Suppressor macrophage treated with lipopolysaccharide for 4 hours (primary cell): ENCODE data around the gene TOMM6.

Experiments
- DNase-seq: peaks from one replicate; pipeline ENCODE4 v3.0.0-alpha.2; 2020

Gene TOMM6

DNA sequence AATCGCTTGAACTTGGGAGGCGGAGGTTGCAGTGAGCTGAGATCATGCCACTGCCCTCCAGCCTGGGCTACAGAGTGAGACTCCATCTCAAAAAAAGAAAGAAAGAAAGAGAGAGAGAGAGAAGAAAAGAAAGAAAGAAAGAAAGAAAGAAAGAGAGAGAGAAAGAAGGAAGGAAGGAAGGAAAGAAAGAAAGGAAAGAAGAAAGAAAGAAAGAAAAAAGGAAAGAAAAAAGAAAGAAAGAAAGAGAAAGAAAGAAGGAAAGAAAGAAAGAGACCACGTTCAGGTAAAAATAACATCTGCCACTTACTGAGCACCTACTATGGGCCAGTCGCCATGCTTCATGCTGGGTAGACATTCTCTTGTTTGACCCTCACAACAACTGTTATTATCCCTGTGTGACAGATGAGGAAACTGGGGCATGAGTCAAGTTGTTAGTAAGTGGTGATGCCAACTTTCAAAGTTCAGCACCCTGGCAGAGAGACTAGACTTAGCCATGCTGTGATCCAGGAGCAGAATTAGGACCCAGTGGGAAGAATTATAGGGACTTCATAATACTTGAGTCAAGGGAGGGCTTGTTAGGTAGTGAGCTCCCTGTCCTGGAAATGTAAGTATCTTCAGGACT is 21.3 kb upstream of the TOMM6 start:
- peak; percentile 21 for DNase-seq

DNA sequence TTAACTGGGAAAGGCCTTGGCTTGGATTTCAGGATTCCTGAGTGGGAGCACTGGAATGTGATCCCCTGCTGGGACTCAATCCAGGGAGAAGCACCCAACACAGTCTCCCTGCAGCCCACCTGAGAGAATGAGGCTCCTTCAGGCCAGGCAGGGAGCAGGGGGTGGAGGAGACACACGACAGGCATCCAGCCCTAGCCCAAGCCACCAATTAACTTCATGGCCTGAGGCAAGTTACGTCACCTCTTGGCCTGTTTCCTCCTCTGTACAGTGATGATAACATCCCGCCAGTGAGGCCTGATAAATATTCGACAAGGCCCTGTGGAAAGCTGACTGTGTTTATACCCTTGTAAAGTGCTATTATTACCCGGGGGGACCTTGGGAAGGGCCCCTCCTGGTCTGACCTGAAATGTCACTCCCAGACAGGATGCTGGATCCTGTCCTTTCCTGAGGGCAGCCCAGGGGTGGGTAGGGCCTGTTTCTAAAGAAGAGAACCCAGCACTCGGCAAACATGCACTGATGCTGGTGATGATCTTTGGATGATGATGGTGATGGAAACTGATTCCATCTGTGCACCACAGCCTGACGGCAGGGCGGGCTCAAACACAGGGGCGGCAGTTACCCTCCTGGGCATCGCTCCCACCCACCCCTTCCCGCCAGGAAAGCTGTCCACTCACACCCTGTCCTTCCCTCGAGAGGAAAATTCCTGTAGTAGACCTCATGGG is 20.2 kb upstream of the TOMM6 start:
- DNase-seq: peak; percentile 23

DNA sequence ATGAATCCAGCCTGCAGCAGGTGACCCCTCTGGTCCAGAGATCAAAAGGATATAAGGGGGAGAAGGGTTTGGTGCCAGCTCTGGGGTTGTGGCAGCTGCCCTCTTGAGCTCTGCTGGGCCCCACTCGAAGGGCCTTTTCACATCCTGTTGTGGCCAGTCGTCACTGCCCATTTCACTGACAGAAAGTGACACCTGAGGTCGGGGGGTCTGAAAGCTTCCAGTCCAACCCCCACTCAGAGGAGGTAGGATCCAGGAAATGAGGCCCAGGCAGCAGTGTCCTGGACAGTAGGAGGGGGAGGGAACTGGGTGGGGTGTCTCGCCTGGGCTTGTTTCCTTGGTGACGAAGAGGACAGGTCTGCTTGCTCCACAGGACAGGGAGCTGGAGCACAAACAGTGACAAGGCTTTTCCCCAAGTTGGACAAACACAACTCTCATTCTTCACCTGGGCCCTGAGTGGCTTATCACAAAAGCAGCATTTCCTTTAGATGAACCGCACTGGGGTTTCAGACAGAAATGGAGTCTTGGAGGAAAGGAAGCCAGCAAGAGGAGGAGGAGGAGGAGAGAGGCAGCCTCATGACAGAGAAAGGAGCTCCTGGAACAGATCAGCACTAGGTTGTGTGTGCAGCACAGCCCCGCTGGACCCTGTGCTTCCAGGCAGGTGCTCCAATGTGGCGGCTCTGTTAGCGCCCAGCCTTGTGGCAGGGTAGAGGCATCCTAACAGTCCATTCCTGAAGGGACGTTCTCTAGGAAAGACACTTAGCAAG is 18.8 kb upstream of the TOMM6 start:
- DNase-seq: no peak

DNA sequence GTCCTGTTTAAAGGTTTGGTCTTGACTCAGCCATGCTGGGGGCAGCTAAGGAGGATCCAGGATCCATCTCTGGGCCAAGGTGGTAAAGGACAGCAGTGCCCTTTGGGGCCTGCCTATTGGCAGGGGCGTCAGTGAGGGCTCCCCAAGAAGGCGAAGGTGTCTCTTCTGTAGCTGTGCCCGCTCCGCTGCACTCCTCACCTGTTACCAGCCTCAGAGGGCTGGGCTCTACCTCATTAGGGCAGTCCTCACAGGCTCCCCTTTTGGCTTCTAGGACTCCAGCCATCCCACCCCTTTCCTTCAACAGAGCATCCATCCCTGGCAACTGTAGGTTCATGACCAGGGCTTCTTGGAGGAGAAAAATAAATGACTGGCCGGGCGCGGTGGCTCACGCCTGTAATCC is 18.1 kb upstream of the TOMM6 start:
- no peak for DNase-seq

DNA sequence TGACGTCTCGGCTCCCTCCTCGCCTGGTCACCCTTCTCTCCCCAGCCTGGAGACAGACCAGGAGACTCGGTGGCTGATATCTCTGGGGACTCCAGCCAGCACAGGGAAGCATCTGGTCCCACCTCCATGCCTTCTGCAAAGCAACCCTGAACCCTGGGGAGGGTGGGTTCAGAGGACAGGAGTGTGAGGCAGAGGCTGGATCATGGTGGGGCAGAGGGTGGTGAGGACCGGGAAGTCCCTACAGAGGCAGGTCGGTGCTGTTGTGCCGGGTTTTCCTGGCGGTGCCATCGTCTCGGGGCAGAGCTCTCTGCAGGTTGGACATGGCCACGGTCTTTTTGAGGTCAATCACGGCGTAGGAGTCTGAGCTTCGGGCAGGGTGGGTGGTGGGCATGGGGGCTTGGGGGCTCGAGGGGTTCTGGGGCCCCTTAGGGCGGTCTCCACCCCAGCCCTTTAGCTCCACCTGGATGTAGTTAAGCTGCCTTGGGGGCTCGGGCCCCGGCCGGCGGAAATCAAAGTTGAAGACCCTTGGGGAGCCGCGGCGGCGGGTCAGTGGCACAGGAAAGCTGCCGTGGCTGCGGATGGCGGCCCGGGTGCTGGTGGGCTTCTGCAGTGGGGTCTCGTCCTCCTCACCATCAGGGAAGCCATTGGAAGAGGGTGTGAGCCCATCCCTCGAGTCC is 17.0 kb upstream of the TOMM6 start:
- DNase-seq: no peak

DNA sequence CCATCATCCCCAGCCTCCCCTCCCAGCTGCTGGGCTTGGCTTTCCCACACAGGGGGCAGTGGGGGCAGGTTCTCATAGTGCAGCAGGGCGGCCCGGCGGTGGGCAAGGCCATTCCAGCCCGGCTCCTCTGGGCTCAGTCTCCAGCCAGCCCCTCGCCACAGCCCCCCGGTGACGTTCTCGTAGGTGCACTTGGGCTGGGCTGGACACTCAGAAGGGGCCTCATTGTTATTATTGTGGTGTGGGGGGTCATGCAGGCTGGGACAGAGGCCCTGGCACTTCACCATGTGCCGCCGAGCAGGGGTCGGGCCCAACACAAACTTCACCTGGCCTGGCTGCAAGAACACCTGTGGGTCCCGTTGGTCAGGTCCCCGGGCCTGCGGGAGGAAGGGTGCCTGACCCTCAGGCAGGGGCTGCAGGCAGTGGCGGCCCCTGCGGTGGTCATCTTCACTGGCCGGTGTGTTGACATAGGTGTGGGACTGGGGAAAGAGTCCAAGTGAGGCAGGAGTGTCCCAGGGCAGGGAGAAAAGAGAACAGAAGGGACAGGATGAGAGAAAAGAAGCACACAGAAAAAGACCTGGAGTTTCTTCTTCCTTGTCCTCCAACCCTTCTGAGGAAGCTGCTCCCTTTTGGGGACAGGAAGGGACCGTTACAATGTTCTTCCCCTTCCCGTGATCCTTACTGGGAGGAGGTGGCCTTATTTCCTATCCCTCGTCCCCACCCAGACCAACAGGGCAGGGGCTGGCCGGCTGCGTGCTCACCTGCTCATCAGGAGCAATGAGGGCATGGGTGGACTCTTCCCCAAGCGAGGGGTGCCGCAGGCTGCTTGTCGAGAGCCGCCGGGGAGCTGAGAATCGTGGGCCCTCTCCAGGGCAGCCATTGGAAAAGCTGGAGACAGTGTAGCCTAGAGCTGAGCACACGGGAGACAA is 16.2 kb upstream of the TOMM6 start:
- DNase-seq: no peak

DNA sequence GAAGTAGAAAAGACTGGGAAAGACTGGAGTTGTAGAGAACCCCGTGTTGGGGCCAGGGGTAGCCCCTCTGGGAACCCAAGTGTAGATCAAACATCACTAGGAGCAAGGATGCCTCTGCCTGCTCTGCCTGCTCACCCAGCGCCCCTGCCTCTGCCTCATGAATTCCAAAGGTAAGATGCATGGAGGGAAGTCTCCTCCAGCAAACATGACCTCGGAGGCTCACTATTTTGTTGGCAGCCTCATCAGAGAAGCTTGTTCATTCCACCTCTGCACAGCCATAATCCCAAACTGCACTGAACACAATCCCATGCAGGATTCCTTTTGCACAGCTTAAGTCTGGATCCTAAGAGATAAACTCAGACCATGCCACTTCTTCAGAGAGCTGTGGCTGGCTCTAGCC is 12.7 kb upstream of the TOMM6 start:
- DNase-seq: no peak

DNA sequence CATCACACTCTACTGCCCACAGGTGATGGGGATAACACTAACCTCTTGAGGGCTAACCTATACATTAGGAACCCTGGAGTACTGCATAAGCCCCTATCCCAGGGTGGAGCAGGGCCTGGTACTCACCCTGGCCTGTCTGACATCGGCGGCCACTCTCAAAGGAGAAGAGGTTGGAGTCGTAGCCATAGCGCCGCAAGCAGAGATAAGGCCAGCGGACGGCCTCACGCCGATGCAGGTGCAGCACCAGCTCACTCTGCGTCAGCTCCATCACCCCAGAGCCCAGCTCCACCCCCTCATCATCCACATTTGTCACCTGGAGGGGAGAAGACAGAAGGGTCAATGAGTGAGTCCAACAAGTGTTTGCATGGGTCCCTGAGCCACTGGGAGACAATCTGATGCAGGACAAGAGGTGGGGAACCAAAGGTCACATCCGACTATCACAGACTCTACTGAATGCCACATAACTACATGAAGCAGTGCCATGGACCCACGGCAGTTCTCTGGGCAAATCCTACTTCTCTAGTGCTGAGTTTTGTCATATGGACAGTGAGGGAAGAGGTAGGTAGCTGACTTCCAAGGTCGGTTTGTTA is 12.1 kb upstream of the TOMM6 start:
- no peak for DNase-seq

DNA sequence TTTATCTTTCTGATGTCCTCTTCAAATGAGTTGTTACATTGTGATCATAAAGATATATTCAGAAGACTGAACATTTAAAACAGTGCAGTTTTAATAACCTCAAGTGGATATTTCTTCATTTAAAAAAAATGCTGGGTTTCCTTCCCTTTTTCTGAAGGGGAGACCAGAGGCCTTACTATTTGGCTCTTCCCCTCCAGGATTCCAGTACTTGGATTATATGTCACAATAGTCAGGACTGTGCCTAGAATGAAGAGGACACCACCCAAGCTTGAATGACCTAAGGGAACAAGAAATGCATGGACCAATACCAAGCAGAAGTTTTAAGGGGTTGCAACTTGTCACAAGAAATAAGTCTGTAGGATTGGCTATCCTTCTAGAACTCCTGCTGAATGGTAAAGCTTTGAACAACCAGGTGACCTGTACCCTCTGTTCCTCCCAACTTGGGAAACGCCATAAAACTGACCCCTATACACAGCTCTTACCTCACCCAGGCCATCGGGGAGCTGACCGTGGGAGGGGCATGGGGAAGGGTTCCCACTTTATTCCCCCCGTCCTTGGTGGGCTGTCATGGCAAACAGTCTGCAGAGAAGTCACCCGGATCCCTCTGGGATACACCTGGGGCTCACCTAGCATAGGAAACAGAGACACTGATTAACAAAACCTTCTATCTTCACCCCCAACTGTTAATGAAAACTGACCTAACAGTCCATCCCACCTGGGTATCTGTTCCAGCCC is 9.8 kb upstream of the TOMM6 start:
- peak; percentile 54 for DNase-seq

DNA sequence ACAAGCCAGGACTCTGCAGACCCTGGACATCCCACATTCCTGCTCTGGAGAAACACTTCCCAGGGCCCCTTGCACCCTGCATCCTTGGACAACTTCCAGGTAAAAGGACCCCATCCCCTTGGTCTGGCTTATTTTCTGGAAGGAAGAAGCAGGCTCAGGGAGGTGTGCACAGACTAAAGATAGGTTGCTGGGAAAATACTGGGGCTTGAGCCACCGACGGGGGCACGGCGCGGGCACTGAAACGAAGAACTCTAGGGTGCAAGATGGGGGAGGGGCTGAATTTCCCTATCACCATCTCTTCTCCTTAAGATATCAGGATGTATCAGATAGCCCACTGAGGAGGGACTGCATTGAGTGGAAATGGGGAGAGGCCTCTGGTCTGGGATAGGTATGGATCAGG is 8.6 kb upstream of the TOMM6 start:
- DNase-seq: no peak

DNA sequence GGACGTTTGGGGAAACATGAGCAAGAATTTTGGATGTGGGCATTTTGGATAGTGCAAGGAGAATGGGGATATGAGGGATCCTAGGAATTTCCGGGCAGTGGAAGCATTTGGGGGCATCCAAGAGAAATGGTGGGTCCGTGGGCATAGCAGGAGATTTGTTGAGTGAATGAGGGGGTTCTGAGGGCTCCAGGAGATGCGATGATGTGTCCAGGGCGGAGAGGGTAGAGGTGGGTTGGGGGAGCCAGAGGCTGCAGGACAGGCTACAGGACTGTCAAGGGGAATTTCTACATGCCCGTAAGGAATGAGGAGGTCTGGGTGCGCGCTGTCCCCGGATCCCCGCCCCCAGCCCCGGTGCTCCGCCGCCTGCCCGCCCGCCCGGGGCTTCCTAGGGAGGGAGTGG is 8.2 kb upstream of the TOMM6 start:
- no peak for DNase-seq

DNA sequence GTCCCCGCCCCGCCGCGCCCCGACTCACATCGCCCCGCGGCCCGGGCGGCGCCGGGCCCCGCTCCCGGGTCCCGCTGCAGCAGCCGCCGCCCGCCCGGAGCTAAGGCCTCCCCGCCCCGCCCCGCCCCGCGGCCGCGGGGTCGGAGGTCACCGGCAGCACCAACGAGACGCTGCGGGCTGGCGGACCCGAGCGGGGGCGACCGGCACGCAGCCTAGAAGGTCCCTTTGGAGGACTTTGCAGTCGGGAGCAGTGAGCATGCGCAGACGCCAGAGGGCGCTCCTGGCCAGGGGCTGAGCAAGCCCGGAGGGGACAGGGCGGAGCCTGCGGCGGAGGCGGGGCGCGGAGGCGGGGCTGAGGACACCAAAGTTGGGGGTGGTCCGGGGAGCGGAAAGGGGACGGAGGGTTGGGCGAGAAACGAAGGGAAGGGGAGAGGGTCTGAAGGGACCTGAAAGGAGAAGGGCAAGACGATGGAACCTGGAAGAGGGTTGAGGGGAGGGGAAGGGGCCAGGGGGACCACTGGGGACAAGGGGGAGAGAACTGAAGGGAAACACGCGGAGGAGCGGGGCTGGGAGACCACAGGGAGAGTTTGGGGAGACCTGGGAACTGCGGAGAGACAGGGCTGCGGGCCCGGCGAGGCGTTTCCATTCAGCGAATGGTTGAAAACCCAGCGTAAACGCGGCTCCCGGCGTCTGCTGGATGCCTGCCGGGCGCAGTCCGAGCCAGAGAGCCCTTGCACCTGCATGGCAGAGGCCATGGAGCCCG is 7.5 kb upstream of the TOMM6 start, which contains the start of gene FRS3:
FRS3 (minus strand) TSS at position 113 of the 763 bp plus-strand sequence. CDS start 2,913 bp downstream, outside the sequence.
- DNase-seq: peak; percentile 99

DNA sequence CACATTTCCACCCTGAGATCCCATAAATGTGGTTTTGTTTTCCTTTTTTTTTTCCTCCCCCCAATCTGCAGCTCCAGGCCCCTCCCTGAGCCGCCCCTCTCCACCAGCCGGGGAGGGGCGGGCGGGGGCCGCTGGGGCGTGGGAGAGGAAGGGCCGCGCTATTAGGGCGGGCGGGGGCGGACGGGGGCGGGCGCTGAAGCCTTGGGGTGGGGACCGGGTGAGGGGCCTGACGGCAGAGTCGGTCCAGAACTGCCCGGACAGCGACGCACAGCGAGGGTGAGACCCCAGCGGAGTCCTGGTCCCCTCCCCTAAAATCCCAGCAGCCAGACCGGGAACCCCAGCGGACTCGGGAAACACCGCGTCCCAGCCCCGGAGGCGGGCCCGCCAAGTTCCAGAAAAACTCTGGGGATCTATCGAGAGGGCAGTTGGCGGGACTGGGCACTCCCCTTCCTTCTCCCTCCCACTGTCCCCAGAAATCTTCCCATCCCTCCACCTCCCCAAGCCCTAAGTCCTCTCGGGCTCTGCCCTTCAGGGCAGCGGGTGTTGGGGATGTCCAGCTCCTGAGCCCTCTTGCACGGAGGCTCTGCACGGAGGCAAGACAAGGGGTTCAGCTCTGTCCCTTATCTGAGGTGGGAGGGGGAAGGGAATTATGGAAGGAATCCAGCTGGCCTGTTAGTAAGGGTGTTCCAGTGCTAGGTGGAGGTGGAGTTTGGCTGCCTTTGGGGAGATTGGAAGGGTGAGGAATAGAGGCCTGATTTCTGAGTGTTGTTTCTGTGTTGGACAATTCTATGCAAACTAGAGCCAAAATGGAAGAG is 6.7 kb upstream of the TOMM6 start, which contains the start of gene PRICKLE4:
PRICKLE4 (plus strand) TSS at position 232 of the 815 bp plus-strand sequence. CDS start 2,692 bp downstream, outside the sequence.
- DNase-seq: peak; percentile 15

DNA sequence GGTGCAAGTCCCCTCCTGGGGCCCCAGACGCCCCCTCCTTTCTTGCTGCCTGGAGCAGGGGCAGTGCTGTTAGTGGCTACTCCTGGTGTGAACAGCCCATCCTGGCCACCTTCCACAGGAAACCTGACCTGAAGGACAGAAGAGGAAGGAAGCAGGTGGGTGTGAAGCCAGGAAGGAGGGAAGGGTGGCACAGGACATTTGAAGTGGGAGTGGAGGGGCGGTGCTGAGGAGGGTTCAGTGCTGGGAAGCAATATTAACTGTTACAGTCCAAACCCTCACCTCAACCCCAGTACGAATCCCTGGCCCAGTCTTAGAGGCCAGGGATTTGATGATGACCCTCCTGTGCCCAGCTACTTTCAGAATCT is 6.1 kb upstream of the TOMM6 start:
- DNase-seq: no peak

DNA sequence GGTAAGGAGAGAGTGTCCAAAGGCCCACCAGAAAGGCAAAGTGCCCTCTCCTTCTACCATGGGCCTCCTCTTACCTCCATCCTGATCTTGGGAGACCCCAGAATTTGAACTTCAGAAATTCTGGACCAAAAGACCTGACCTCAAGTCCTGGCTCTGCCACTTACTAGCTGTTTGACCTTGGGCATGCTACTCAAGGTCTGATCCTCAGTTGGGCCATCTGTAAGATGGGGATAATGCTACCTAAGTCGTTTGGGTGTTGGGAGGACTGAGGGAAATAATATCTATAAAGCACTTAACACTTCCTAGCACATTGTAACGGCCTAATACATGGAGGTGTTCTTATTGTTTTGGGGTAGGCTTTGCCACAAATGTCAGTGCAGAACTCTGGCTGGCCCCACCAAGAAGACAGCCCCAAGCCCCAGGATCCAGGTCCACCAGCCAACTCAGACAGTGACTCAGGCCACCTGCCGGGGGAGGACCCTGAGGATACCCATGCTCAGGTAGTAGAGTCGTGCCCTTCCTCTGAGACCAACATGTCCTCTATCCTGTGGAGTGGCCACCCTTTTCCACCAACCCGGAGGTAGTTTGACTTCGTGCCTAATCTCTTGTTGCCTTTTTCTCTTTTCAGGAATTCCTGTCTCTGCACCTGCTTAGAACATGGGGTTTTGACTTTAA is 4.3 kb upstream of the TOMM6 start:
- no peak for DNase-seq

DNA sequence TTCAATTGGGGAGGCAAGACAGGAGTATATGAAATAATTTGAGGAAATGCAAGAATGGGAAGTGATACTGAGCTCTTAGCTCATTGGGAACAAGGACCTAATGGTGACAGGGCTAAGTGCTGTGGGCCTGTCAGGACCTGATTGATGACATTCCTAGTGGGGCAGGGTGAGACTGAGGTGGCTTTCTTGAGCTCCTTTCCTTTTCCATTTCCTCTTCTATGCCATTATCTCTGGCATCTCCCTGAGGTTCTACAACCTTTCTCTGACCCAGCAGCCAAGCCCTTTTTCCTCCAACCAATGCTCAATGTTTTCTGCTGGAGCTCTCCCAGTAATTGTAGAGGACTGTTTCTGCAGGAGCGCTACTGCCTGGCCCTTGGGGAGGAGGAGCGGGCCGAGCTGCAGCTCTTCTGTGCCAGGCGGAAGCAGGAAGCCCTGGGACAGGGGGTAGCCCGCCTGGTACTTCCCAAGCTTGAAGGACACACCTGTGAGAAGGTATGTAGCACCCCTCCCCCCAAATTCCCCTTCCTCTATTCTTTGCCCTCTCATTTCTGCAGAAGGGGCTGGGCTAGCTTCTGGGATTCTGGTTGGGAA is 2.8 kb upstream of the TOMM6 start:
- DNase-seq: peak; percentile 80

DNA sequence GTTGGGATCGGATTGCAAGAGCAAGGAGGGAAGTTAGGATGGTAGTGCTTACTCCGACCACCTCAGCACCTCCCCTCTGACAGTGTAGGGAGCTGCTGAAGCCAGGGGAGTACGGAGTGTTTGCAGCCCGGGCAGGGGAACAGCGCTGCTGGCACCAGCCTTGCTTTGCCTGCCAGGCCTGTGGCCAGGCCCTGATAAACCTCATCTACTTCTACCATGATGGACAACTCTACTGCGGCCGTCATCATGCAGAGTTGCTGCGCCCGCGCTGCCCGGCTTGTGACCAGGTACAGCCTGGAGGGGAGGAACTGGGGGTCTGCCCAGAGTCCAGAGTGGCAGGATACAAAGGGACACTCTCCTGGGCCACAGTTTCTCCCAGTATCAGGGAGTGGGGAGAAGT is 2.2 kb upstream of the TOMM6 start:
- no peak for DNase-seq
